CD4-positive, alpha-beta T cell treated with Interleukin-4 for 1 hour (primary cell): ENCODE measurements around the gene RRBP1.

Experiments used
- DNase-seq, 2 donors: peaks; one replicate each; pipeline ENCODE4 v3.0.0-alpha.2; 2020 to 2022

RRBP1 gene

DNA sequence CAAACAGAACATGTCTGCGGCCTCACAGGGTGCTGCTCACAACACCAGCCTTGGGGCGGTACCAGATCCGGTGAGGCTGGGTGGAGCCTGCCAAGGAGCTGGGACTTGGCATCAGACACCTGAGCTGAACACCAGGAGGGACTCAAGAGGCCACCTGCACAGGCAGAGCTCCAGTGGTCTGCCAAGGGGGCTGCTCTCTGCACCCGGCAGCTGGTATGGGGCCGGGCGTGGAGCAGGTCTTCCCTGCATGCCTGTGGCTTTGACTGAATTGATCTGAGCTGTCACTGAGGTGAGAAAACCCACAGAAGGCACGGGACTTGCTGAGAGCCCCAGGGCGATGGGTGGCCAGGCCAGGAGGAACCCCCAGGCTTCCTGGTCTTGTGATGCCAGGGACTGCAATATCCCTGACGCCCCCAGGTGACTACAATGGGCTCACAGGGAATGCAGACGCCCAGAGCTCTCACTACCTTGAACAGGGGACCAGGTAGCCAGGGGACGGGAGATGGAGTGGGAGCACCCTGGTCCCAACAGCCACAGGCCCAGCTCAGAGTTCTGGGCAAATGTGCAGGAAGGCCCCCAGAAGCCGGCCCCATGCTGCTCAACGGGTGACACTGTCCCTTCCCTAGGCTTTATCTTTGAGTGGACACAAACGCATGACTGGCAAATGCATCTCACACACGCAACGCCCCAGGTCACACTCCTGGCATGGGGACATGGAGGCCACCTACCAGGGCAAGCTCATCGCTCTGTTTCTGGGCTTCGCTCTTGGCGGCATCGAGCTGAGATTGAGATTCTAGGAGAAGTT, 64.0 kb downstream of the RRBP1 start:
- DNase-seq, result peak in 1 of 2 donors; percentile 9

DNA sequence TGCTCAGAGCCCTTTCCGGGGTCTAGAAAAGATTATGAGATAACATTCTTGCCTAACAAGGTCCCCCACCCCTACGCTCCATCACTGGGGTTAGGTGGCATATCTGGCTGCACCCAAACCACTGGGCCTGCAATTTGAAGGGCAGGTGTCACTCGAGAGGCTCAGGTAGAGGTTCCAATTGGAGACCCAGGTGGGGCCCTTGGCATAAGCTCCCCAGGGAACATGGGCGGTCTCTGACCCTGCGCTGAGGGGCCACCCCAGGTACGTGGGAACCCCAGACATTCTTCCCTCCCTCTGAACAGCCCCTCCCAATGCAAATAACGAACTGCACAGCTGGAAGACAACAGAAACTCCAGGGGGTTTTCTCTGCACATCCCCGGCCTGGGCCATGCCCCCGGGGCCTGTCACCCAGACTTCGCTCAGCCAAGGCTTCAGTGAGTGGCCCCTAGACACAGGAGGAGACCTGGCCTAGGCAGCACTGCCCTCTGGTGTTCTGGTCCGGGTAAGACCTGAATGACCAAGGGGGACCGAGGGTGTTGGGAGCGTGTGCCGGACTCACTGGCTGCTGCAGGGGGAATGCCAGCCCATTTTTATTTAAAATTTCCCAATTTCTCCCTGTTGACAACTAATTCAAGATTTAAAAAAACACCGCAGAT, 64.7 kb downstream of the RRBP1 start:
- DNase-seq, result peak; percentile 46 to 57

GRCh38 chr20:17616480-17617211, 65.4 kb downstream of the RRBP1 start:
- DNase-seq, result no peak

- DNase-seq, result no peak
These were observed 66.2 kb downstream of the RRBP1 start for GRCh38 chr20:17615645-17616479.

GRCh38 chr20:17614812-17615644, 67.0 kb downstream of the RRBP1 start:
- DNase-seq, result no peak

GRCh38 chr20:17614176-17614811, 67.7 kb downstream of the RRBP1 start:
- DNase-seq, result no peak

GRCh38 chr20:17613328-17614175, 68.5 kb downstream of the RRBP1 start:
- no peak for DNase-seq

- DNase-seq, result no peak
These were observed 69.1 kb downstream of the RRBP1 start for GRCh38 chr20:17612992-17613327.

DNA sequence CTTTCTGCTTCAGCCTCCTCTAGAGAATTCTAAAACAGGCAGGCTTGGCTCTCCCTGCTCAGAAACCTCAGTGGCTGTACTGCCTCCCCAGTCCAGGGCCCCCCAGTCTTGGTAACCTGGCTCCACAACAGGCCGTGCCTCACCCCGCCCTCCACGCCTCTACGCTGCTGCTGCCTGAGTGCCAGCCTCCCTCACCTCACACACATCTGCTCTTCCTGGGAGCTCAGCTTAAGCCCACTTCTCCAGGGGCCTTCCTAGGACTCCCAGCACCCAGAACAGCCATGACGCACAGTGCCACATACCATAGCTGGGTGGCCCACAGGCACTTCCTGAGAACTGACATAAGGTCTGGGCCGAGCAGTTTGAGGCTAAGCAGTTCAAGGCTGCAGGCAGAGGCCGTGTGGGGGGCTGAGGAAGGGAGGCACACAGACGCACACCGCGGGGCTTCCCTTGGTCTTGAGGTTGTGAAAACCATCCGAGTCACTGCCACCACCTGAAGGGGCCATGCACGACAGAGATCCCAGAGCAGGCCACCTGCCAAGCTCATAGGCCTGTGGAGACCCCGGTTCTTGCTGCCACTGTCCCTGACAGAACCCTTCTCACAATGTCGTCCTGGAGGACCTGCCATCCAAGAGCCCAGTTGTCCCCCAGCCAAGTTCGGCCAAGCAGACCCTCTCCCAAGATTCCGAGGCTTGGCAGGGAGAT, 69.6 kb downstream of the RRBP1 start:
- peak; percentile 65 to 74 for DNase-seq

DNA sequence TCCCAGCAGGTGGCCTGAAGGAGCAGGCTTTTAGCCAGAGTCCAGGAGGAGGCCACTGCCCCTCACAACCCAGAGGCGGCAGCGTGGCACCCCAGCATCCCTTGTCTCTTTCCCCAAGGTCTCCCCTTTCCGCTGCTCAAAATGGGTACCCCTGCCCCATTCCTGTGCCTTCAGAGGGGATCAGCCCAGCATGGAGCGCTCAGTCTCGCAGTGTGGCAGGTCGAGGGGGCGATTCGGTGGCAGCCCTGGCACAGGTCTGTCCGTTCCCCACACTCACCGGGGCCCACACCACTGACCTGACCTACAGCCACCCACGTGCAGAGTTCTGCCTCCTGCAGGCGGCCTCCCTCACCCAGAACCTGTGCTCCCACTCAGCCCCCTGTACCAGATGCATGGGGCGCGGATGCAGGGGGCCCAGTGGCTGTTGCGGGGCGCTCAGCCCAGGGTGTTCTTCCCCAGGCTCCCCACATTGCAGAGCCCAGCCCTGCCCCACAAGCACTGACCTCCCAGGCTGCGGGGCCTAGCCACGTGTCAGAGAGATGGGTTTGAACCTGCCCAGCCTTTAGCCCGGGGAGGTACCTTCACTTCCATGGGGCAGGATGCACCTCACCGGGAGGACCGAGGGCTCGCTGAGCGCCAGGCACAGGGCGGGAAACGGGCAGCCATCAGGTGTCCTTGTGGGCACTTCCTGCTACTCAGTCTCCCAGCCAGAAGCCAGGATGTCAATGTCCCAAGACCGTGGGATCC, 70.3 kb downstream of the RRBP1 start:
- no peak for DNase-seq

GRCh38 chr20:17611290-17611539, 70.8 kb downstream of the RRBP1 start:
- no peak for DNase-seq

GRCh38 chr20:17610566-17611289, 71.3 kb downstream of the RRBP1 start:
- peak; percentile 65 to 70 for DNase-seq

- DNase-seq, result no peak
These were observed 72.1 kb downstream of the RRBP1 start for GRCh38 chr20:17609811-17610377.

DNA sequence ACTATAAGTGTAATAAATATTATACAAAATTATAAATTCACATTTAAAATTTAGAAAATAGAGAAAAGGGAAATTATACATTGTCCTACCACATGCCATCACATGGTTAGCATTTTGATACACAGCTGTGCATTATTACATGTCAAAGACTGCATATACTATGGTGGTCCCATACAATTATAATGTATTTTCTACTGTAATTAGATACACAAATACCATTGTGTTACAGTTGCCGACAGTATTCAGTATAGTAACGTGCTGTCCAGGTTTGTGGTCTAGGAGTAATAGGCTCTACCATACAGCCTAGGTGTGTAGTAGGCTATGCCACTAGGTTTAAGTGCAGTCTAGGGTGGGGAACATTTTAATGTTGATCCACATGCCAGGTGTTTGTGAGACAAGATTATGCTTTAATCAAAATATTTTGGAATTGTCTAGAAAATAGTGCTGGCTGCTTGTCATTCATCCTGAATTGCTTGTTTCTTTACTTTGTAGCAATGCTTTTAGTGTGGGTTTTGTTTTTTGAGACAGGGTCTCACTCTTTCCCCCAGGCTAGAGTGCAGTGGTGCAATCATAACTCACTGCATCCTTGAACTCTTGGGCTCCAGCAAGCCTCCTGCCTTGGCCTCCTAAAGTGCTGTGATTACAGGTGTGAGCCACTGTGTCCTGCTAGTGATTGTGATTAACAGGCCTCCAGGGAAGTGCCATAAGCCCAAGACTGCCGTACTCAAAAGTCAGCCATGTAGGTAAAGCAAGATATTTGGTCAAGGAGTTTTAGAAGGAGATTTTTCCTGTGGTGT, 73.1 kb downstream of the RRBP1 start:
- DNase-seq, result no peak

DNA sequence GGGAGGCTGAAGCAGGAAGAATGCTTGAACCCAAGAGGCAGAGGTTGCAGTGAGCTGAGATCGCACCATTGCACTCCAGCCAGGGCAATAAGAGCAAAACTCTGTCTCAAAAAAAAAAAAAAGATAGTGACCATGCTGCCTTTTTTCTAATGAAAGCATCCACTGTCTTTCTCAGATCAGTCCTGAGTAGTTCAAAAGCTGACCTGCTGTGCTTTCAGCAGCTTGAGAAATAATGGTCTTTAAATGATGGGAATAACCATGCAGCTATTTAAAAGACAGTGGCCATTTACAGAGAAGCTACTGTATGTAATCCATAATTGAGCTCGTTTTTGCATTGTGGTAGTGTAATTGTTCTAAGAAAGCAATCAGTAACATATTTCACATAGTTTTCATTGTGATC, 76.0 kb downstream of the RRBP1 start:
- DNase-seq, result no peak

- DNase-seq, result no peak
These were observed 76.8 kb downstream of the RRBP1 start for GRCh38 chr20:17605131-17605660.

GRCh38 chr20:17602493-17602892, 79.5 kb downstream of the RRBP1 start:
- DNase-seq, result no peak
